HCT116 (cell line): ENCODE data around the gene SND1. TPM values are rescaled to one million over a fixed set of nuclear protein-coding genes. Genes with fewer than 3 reads are reported as not detected.

Experiments
- ATAC-seq: fragments of 200-7000 bp; cut with Tn5 transposase; 2 replicates; pipeline ENCODE4 v1.9.1; 2020; ENCODE audit warnings: mild to moderate bottlenecking, moderate library complexity
- BruUV-seq: library from RNA; stranded (reverse); fragments of 400-500 nt; replicated peaks from 2 replicates; lab custom pipeline; 2021; lab: Mats Ljungman, UMichigan
- CTCF ChIA-PET: fragments of 300-600 bp; sonication (Branson Sonifier 250); formaldehyde crosslinking; loops from one replicate; lab custom pipeline; 2021; ENCODE audit warnings: antibody characterized with exemption; lab: Charles Lee
- POLR2A ChIA-PET: fragments of 300-600, 350-600 bp; sonication (Branson Sonifier 250); formaldehyde crosslinking; loops from one replicate; lab custom pipeline; 2021; ENCODE audit warnings: antibody characterized with exemption; lab: Charles Lee
- RAD21 ChIA-PET, 2 experiments: fragments of 300-600 bp; sonication (Branson Sonifier 250); formaldehyde crosslinking; loops; one replicate each; lab custom pipeline; 2023; ENCODE audit warnings: low total read pairs in 2 of 2; ENCODE audit not compliant: uncharacterized antibody in 2 of 2, unreplicated experiment in 2 of 2, low non-redundant PET in 1 of 2; lab: Charles Lee
- DNase-seq: peaks from one replicate; pipeline ENCODE4 v3.0.0-alpha.2; 2010; ENCODE audit warnings: low read depth, low spot score
- H2AFZ ChIP-seq: fragments of 200-600 bp; shearing (Covaris generic), sonication (generic); 2 replicates; pipeline ENCODE4 v1.6.1; 2017; ENCODE audit warnings: low read depth, mixed run types, mixed read lengths, antibody characterized with exemption, low read length; ENCODE audit not compliant: poor library complexity, severe bottlenecking
- H3K27ac ChIP-seq: 2 replicates; pipeline ENCODE4 v1.5.1; 2012; ENCODE audit warnings: low read depth, low read length
- H3K27me3 ChIP-seq: fragments of 200-600 bp; sonication (generic); 2 replicates; pipeline ENCODE4 v1.6.1; 2016; ENCODE audit warnings: mixed run types, low read length, mixed read lengths; ENCODE audit not compliant: insufficient read depth
- H3K36me3 ChIP-seq, 2 experiments: fragments of 200-500 bp in 1 of 2; fragments of 200-600 bp in 1 of 2; sonication (Bioruptor generic) in 1 of 2; sonication (generic) in 1 of 2; 2 replicates each; pipeline versions ENCODE4 v1.5.1 to v1.6.1; 2014 to 2016; ENCODE audit warnings: low read length in 2 of 2, inconsistent platforms in 1 of 2, mixed read lengths in 1 of 2, mixed run types in 1 of 2; ENCODE audit not compliant: insufficient read depth in 2 of 2, control insufficient read depth in 1 of 2
- H3K4me1 ChIP-seq, 2 experiments: fragments of 200-600 bp in 1 of 2; sonication (generic) in 1 of 2; 2 replicates each; pipeline versions ENCODE4 v1.5.1 to v1.6.1; 2012 to 2017; ENCODE audit warnings: low read length in 2 of 2, inconsistent platforms in 1 of 2, mild to moderate bottlenecking in 1 of 2, mixed read lengths in 1 of 2, mixed run types in 1 of 2, moderate library complexity in 1 of 2; ENCODE audit not compliant: insufficient read depth in 2 of 2, control insufficient read depth in 1 of 2
- H3K4me2 ChIP-seq: fragments of 200-600 bp; sonication (generic); 2 replicates; pipeline ENCODE4 v1.6.1; 2017; ENCODE audit warnings: mixed run types, low read length, mixed read lengths
- H3K4me3 ChIP-seq, 2 experiments: fragments of 200-600 bp in 1 of 2; sonication (generic) in 1 of 2; replicated peaks in 1 of 2; 2 replicates each; pipeline ENCODE4 v1.5.1; 2011 to 2016; ENCODE audit warnings: low read length in 2 of 2, control low read depth in 1 of 2, low read depth in 1 of 2, mild to moderate bottlenecking in 1 of 2, mixed read lengths in 1 of 2, mixed run types in 1 of 2
- H3K79me2 ChIP-seq: fragments of 200-600 bp; sonication (generic); 2 replicates; pipeline ENCODE4 v1.6.1; 2017; ENCODE audit warnings: mild to moderate bottlenecking, mixed run types, low read length, moderate library complexity, mixed read lengths; ENCODE audit not compliant: insufficient read depth
- H3K9ac ChIP-seq: fragments of 200-600 bp; sonication (generic); 2 replicates; pipeline ENCODE4 v1.6.1; 2016; ENCODE audit warnings: low read length, mixed read lengths
- H3K9me2 ChIP-seq: fragments of 200-600 bp; sonication (generic), shearing (Covaris generic); 2 replicates; pipeline ENCODE4 v1.6.1; 2017; ENCODE audit warnings: mixed run types, mild to moderate bottlenecking, moderate library complexity; ENCODE audit not compliant: insufficient read depth
- H3K9me3 ChIP-seq, 2 experiments: fragments of 200-500 bp in 1 of 2; fragments of 200-600 bp in 1 of 2; sonication (Bioruptor generic) in 1 of 2; sonication (generic) in 1 of 2; 2 replicates each; pipeline ENCODE4 v1.6.1; 2014 to 2017; ENCODE audit warnings: low read length in 2 of 2, mixed read lengths in 2 of 2, inconsistent platforms in 1 of 2, low read depth in 1 of 2, mild to moderate bottlenecking in 1 of 2, mixed run types in 1 of 2, moderate library complexity in 1 of 2; ENCODE audit not compliant: control insufficient read depth in 1 of 2, insufficient read depth in 1 of 2
- H4K20me1 ChIP-seq: fragments of 200-600 bp; sonication (generic), shearing (Covaris generic); 2 replicates; pipeline ENCODE4 v1.6.1; 2017; ENCODE audit warnings: mixed run types, mild to moderate bottlenecking, moderate library complexity; ENCODE audit not compliant: insufficient read depth
- CBX3 ChIP-seq: IDR thresholded peaks from 2 replicates; pipeline ENCODE4 v1.6.1; 2012; ENCODE audit warnings: low read depth
- CEBPB ChIP-seq: IDR thresholded peaks from 2 replicates; pipeline ENCODE4 v1.6.1; 2012; ENCODE audit warnings: low read depth
- EZH2phosphoT487 ChIP-seq: fragments of 200-600 bp; IDR thresholded peaks from 2 replicates; pipeline ENCODE4 v1.6.1; 2018; ENCODE audit warnings: antibody characterized with exemption, borderline replicate concordance
- SP1 ChIP-seq: IDR thresholded peaks from 2 replicates; pipeline ENCODE4 v1.6.1; 2012; ENCODE audit warnings: low read depth
- YY1 ChIP-seq: IDR thresholded peaks from 2 replicates; pipeline ENCODE4 v1.6.1; 2011; ENCODE audit warnings: low read length, low read depth, moderate library complexity, mild to moderate bottlenecking; ENCODE audit not compliant: insufficient replicate concordance; ENCODE audit errors: extremely low read depth
- intact Hi-C: fragments of 100-400 bp; cut with micrococcal nuclease; formaldehyde crosslinking; loops from 2 replicates; pipeline ENCODE4 v1.10.0; 2022
- total RNA-seq: library from RNA; stranded (reverse); gene quantifications from one replicate; pipeline ENCODE4 v1.2.1, GENCODE V29; 2021; ENCODE audit not compliant: unreplicated experiment
- TF ChIP-seq, protein P1 (sequence below): IDR thresholded peaks from 2 replicates; pipeline ENCODE4 v1.6.1; 2012; ENCODE audit warnings: low read depth

SND1 gene
- total RNA-seq, 1 experiment from 2014 or later: 169 TPM

GRCh38 chr7:128132426-128133069 is 480.6 kb downstream of the SND1 start:
- no peak for TF ChIP-seq CBX3
- TF ChIP-seq CEBPB: no peak
- TF ChIP-seq, protein P1, sequence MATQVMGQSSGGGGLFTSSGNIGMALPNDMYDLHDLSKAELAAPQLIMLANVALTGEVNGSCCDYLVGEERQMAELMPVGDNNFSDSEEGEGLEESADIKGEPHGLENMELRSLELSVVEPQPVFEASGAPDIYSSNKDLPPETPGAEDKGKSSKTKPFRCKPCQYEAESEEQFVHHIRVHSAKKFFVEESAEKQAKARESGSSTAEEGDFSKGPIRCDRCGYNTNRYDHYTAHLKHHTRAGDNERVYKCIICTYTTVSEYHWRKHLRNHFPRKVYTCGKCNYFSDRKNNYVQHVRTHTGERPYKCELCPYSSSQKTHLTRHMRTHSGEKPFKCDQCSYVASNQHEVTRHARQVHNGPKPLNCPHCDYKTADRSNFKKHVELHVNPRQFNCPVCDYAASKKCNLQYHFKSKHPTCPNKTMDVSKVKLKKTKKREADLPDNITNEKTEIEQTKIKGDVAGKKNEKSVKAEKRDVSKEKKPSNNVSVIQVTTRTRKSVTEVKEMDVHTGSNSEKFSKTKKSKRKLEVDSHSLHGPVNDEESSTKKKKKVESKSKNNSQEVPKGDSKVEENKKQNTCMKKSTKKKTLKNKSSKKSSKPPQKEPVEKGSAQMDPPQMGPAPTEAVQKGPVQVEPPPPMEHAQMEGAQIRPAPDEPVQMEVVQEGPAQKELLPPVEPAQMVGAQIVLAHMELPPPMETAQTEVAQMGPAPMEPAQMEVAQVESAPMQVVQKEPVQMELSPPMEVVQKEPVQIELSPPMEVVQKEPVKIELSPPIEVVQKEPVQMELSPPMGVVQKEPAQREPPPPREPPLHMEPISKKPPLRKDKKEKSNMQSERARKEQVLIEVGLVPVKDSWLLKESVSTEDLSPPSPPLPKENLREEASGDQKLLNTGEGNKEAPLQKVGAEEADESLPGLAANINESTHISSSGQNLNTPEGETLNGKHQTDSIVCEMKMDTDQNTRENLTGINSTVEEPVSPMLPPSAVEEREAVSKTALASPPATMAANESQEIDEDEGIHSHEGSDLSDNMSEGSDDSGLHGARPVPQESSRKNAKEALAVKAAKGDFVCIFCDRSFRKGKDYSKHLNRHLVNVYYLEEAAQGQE: no peak
- no peak for TF ChIP-seq SP1
- TF ChIP-seq YY1: no peak
- TF ChIP-seq EZH2phosphoT487: no peak
- intact Hi-C loops: no loop called here
- BruUV-seq: no TSS peak
- Histone ChIP-seq H3K27ac (no peak overlapping the region), H3K36me3 (no peaks in the 10 kb centered on the region), H3K79me2 (no peaks in the 10 kb centered on the region), H3K9me3 (no peaks in the 10 kb centered on the region), H3K9me2 (no peaks in the 10 kb centered on the region), H2AFZ (no peak overlapping the region), H3K4me2 (no peak overlapping the region), H4K20me1 (no peaks in the 10 kb centered on the region), H3K9ac (no peak overlapping the region), H3K4me3 (no peak overlapping the region), H3K27me3 (peaks cover 16% of the 10 kb centered on the region), H3K4me1 (peaks cover 0 to 10% of the 10 kb centered on the region in 2 experiments; a peak in 2 of 4 replicates)
- ChIA-PET RAD21 (no interaction called here), POLR2A (no interaction called here), CTCF (no interaction called here)
- DNase-seq (no peak), ATAC-seq (no peak)
